GM19238 (cell line): Measurements from ENCODE around the gene N4BP2L2.
"Not testable (repeated sequence)": the region's sequence is repeated elsewhere in the genome, so short reads cannot be mapped to it uniquely, and the experiment has no call there.

Experiments
- DNase-seq: peaks from one replicate; pipeline ENCODE4 v3.0.0; 2011; ENCODE audit warnings: low spot score; ENCODE audit not compliant: insufficient read length

The N4BP2L2 gene

GRCh38 chr13:32538621-32539246 lies at the start of gene N4BP2L2:
Gene N4BP2L2, minus strand, starts transcription at chr13:32538795. Its CDS starts 1,768 bp downstream, at chr13:32537027.
- peak; percentile 66 for DNase-seq

GRCh38 chr13:32587811-32588170 lies 49.2 kb upstream of the N4BP2L2 start:
- no peak for DNase-seq

GRCh38 chr13:32587011-32587810 lies 48.6 kb upstream of the N4BP2L2 start:
- peak; percentile 46 for DNase-seq

- DNase-seq: peak; percentile 81
These were observed 47.7 kb upstream of the N4BP2L2 start, which contains the start of gene PDS5B for GRCh38 chr13:32586080-32586900. Gene PDS5B, plus strand, starts transcription at chr13:32586452. Its CDS starts 62,321 bp downstream, at chr13:32648773.

- DNase-seq: no peak
These were observed 47.0 kb upstream of the N4BP2L2 start for GRCh38 chr13:32585550-32586079.

GRCh38 chr13:32582991-32583390 lies 44.4 kb upstream of the N4BP2L2 start:
- no peak for DNase-seq

GRCh38 chr13:32582281-32582680 lies 43.7 kb upstream of the N4BP2L2 start:
- DNase-seq: no peak

GRCh38 chr13:32581177-32581786 lies 42.7 kb upstream of the N4BP2L2 start:
- DNase-seq: no peak

GRCh38 chr13:32577032-32577431 lies 38.4 kb upstream of the N4BP2L2 start:
- no peak for DNase-seq

GRCh38 chr13:32575687-32576086 lies 37.1 kb upstream of the N4BP2L2 start:
- not testable (repeated sequence) for DNase-seq

GRCh38 chr13:32560842-32561241 lies 22.2 kb upstream of the N4BP2L2 start:
- not testable (repeated sequence) for DNase-seq

GRCh38 chr13:32555613-32556012 lies 17.0 kb upstream of the N4BP2L2 start:
- DNase-seq: no peak

- no peak for DNase-seq
These were observed 15.1 kb upstream of the N4BP2L2 start for GRCh38 chr13:32553720-32554119.

GRCh38 chr13:32549788-32550187 lies 11.2 kb upstream of the N4BP2L2 start:
- DNase-seq: no peak

GRCh38 chr13:32548837-32549236 lies 10.2 kb upstream of the N4BP2L2 start:
- DNase-seq: no peak

- DNase-seq: no peak
These were observed 6.5 kb upstream of the N4BP2L2 start for GRCh38 chr13:32545083-32545482.

- DNase-seq: no peak
These were observed 3.6 kb upstream of the N4BP2L2 start for GRCh38 chr13:32542221-32542620.

GRCh38 chr13:32538143-32538620 lies 413 bp downstream of the N4BP2L2 start:
- DNase-seq: peak; percentile 22

GRCh38 chr13:32537580-32538142 lies 934 bp downstream of the N4BP2L2 start:
- no peak for DNase-seq

- no peak for DNase-seq
These were observed 2.8 kb downstream of the N4BP2L2 start for GRCh38 chr13:32535748-32536147.

GRCh38 chr13:32535115-32535514 lies 3.5 kb downstream of the N4BP2L2 start:
- no peak for DNase-seq
